Stimulated activated CD4-positive, alpha-beta T cell treated with anti-CD3 and anti-CD28 coated beads, Interleukin-1b, Interleukin-23, amount 100 ng/mL, for 24 hours (primary cell): Measurements from ENCODE around the gene CFAP57.

Source experiments
- DNase-seq, 4 experiments: peaks; one replicate each; pipeline ENCODE4 v3.0.0-alpha.2; 2020; ENCODE audit warnings: low read depth in 4 of 4, low spot score in 1 of 4

Gene CFAP57

DNA sequence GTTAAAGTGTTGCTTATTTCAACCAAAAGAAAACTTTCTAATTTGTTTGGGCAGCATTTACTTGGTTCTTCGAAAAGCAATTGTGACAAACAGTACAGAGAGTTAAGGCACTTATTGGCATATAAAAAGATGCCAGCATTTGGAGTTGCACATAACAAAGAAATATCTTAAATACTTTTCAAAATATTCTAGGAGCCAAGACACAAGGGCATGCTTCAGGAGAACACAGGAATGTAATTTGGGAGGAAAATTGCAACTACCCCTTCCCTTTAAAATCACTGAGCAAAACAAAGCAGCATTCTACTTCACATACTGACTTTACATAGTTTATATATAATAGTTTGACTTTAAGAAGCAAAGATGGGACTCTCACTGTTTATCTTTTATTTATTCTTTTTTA, 124.1 kb downstream of the CFAP57 start:
- DNase-seq = no peak

DNA sequence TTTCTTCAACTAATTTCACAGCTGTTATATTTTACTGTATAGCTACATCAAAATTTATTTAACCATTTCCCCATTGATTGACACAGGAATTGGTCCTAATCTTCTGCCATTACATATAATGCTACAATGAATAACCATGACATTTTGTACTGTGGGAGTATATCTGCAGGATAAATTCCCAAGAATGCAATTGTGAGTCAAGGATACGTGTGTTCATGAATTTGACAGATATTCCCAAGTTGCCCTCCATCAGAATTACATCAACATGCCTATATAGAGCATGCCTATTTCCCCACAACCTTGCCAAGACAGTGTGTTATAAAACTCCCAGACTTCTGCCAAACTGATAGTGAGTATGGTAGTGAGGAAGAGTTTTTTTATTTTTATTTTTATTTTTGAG, 125.9 kb downstream of the CFAP57 start:
- no peak for DNase-seq

DNA sequence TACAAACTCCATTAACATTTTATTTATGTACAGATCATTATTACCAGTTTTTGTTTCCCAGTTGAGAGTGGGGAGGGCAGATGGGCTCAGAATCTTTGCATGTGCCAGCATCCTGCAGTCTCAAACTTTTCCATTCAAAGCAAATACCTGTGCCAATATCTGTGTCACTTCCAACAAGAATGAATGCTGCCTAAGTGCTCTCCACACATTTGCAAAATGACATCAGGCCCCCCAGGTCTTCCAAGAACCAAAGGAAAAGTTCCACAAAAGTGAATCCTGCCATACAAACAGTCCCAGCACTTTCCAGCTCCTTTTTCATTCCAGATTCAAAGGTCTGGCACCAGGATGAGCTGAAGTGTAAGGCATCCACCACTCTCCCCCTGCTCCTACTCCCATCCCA, 127.0 kb downstream of the CFAP57 start:
- DNase-seq = no peak

DNA sequence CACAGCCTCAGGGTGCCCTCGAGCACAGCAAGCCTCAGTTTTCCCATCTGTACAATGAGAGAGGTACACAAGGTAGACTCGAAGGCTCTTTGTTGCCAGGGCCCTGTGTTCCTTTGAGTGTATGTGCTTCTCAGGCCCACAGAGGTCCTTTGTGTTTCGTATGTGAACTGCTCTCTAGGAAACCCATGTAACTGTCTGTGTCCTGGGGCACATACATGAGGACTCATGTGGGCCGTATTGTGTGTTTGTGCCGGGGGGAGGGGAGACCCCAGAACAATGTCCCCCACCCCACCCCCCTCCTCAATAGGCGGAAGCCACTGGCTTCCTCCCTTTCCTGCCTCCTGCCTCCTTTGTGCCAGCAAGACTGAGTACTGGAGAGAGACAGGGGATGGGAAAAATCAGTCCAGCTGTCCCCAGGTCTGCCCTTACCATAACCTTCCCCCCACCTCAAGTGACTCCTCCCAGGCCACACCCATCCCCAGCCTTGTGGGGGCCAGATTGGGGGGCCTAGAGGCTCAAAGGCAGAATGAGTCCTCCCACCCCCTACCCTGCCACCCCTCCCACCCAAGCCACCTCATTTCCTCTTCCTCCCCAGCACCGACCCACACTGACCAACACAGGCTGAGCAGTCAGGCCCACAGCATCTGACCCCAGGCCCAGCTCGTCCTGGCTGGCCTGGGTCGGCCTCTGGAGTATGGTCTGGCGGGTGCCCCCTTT, 128.4 kb downstream of the CFAP57 start, which contains the start of gene TIE1:
TIE1 (plus strand) TSS at position 605 of the 717 bp plus-strand sequence; CDS start at position 695, 90 bp downstream.
- DNase-seq = no peak

DNA sequence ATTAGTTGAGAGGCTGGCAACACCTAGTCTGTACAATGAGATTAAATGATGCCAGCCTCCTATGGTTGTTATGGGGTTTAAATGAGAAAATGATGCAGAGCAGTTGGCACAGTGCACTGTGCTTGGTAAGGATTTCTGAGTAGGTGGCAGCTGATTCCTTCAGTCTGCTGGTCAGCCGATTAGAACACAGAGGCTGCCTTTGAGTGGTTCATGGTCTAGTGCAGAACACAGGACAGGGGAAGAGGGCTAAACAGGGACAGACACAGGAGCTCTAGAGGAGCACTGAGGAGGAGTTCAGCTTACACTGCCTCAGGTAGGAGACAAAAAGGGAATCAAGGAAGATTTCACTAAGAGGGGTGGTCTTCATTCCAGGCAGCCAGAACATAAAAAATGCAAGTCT, 130.1 kb downstream of the CFAP57 start:
- no peak for DNase-seq

DNA sequence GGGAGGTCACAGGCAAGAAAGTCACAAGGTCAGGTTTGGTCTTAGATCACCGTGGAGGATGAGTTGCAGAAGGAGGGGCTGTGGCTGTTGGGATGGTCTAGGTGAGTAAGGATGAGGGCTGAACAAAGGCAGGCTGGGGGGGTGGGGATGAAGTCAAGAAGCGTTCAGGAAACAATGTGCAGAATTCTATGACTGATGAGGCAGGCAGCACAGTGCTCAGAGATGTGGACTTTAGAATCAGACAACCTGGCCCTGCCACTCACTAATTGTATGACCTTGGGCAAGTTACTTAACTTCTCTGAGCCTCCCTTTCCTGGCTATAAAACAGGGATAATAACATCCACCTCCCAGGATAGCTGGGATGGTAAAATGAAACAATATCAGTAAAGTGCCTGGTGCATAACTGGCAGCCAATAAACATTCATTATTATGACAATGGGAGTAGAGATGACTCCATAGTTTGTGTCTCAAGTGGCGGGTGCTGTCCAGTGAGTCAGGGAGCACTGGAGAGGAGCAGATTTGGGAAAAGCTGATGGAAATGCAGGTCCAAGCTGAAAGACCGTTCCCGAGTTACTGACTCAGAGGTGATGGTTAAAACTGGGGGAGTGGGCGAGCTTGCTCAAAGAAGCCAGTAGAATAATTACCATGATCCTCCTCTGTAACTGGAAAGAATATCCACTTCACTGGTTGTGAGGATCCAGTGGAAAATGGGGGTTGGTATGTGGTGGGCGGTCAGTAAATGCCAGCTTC, 130.8 kb downstream of the CFAP57 start:
- no peak for DNase-seq

DNA sequence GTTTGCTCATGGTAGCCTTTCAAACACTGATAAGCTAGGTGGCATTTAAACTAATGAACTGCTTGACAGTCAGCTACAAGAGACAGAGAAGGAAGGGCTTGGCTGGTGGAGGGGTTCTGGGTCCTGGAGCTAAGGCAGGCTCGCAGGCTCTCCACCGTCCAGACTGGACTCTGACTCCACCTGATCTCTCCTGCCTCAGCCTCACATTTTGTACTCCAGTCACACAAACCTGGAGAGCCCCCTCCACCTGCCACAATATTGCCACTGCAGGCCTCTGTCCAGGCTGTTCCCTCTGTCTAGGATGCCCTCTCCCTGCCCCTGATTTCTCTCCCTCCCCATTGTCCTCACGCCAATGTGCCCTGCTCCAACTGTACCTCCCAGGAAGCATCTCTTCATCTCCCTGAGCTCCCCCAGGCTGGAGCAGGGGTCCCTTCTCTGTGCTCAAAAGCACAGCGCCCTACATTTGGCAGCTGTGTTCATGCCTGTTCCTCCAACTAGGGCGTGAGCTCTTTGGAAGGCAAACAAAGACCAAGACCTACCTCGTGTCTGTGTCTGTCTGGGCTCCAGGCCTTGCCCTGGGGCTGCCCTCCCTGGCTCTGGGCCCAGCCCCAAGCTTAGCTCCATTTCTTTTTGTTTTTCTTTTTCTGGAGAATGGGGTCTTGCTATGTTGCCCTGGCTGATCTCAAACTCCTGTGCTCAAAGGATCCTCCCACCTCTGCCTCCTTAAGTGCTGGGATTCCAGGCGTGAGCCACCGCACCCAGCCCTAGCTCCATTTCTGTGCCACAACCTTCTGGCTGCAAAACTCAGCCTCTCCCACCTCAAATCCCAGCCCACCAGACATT, 131.6 kb downstream of the CFAP57 start:
- no peak for DNase-seq
